HepG2 (cell line): Measurements from ENCODE around the gene SLC35B2. TPM values are rescaled to one million over a fixed set of nuclear protein-coding genes. Genes with fewer than 3 reads are reported as not detected.

Experiments used
- BORCS8-MEF2B ChIP-seq: sonication (generic); formaldehyde crosslinking; IDR thresholded peaks from 2 replicates; pipeline ENCODE4 v1.8.0; 2022; ENCODE audit warnings: mild to moderate bottlenecking, missing genetic modification reagents
- HMGXB3 ChIP-seq: sonication (generic); formaldehyde crosslinking; IDR thresholded peaks from 2 replicates; pipeline ENCODE4 v1.4.0; 2020; ENCODE audit warnings: missing genetic modification reagents, borderline replicate concordance
- HNF4A ChIP-seq: sonication (generic); formaldehyde crosslinking; IDR thresholded peaks from 2 replicates; pipeline ENCODE4 v1.4.0; 2020; ENCODE audit warnings: missing genetic modification reagents
- HNRNPL ChIP-seq: fragments of 200-400 bp; formaldehyde crosslinking; IDR thresholded peaks from 2 replicates; pipeline ENCODE4 v1.6.1; 2017; ENCODE audit warnings: mild to moderate bottlenecking, low read depth, low read length
- KDM2A ChIP-seq: sonication (generic); formaldehyde crosslinking; IDR thresholded peaks from 2 replicates; pipeline ENCODE4 v1.4.0; 2020; ENCODE audit warnings: low read depth, missing genetic modification reagents, borderline replicate concordance
- MEF2D ChIP-seq: sonication (generic); formaldehyde crosslinking; IDR thresholded peaks from 2 replicates; pipeline ENCODE4 v1.5.1; 2020; ENCODE audit warnings: mild to moderate bottlenecking, missing genetic modification reagents
- PCBP1 ChIP-seq: fragments of 200-400 bp; formaldehyde crosslinking; IDR thresholded peaks from 2 replicates; pipeline ENCODE4 v1.6.1; 2017; ENCODE audit warnings: mild to moderate bottlenecking, low read depth, low read length, borderline replicate concordance
- THAP9 ChIP-seq: sonication (generic); formaldehyde crosslinking; IDR thresholded peaks from 2 replicates; pipeline ENCODE4; 2020; ENCODE audit warnings: missing genetic modification reagents, mild to moderate bottlenecking, borderline replicate concordance
- XRCC5 ChIP-seq: fragments of 200-400 bp; formaldehyde crosslinking; optimal IDR thresholded peaks from 2 replicates; pipeline ENCODE3; 2017; ENCODE audit warnings: mild to moderate bottlenecking, low read length
- ZBTB3 ChIP-seq: sonication (generic); formaldehyde crosslinking; IDR thresholded peaks from 2 replicates; pipeline ENCODE4 v1.4.0; 2020; ENCODE audit warnings: low read depth, mild to moderate bottlenecking, moderate library complexity, missing genetic modification reagents, borderline replicate concordance
- ZFP36 ChIP-seq: fragments of 150-350 bp; IDR thresholded peaks from 2 replicates; pipeline ENCODE4 v1.6.1; 2018; ENCODE audit warnings: borderline replicate concordance, low read length, low read depth; ENCODE audit not compliant: partially characterized antibody
- ZNF280B ChIP-seq: sonication (generic); formaldehyde crosslinking; IDR thresholded peaks from 2 replicates; pipeline ENCODE4 v1.5.0; 2020; ENCODE audit warnings: missing genetic modification reagents, mild to moderate bottlenecking, borderline replicate concordance
- ZNF382 ChIP-seq: sonication (generic); formaldehyde crosslinking; IDR thresholded peaks from 2 replicates; pipeline ENCODE4 v1.5.0; 2020; ENCODE audit warnings: missing genetic modification reagents, mild to moderate bottlenecking, borderline replicate concordance
- ZNF558 ChIP-seq: sonication (generic); formaldehyde crosslinking; IDR thresholded peaks from 2 replicates; pipeline ENCODE4 v1.9.0; 2022; ENCODE audit warnings: mild to moderate bottlenecking, missing genetic modification reagents, borderline replicate concordance
- polyA plus RNA-seq, 8 experiments: library from polyadenylated mRNA; depleted of rRNA in 3 of 8; stranded (reverse) in 7 of 8; unstranded in 1 of 8; fragments of >200 nt; fragmentation: Illumina TruSeq in 4 of 8; extraction: Trizol in 4 of 8; gene quantifications; 2 replicates each; pipeline versions ENCODE4 v1.2.1 to v1.2.3, GENCODE V29; 2011 to 2016; ENCODE audit warnings: low read depth in 4 of 8, missing spikeins in 1 of 8, mixed read lengths in 1 of 8; ENCODE audit not compliant: insufficient read depth in 1 of 8
- total RNA-seq, 5 experiments: library from RNA; depleted of rRNA; stranded (reverse); fragments of >200 nt; fragmentation: Illumina TruSeq; extraction: Trizol; gene quantifications; 2 replicates each; pipeline ENCODE4 v1.2.3, GENCODE V29; 2016; ENCODE audit warnings: low read depth in 1 of 5
- TF ChIP-seq, protein P1 (sequence below): sonication (generic); formaldehyde crosslinking; IDR thresholded peaks from 2 replicates; pipeline ENCODE4 v1.8.1; 2023; ENCODE audit warnings: mild to moderate bottlenecking, missing genetic modification reagents

The SLC35B2 gene
- total and polyA plus RNA-seq, 2 of the 13 experiments (the other 11 are each of a cell fraction or from before 2014, with no cell fraction given) = 61.1 to 148 TPM

DNA sequence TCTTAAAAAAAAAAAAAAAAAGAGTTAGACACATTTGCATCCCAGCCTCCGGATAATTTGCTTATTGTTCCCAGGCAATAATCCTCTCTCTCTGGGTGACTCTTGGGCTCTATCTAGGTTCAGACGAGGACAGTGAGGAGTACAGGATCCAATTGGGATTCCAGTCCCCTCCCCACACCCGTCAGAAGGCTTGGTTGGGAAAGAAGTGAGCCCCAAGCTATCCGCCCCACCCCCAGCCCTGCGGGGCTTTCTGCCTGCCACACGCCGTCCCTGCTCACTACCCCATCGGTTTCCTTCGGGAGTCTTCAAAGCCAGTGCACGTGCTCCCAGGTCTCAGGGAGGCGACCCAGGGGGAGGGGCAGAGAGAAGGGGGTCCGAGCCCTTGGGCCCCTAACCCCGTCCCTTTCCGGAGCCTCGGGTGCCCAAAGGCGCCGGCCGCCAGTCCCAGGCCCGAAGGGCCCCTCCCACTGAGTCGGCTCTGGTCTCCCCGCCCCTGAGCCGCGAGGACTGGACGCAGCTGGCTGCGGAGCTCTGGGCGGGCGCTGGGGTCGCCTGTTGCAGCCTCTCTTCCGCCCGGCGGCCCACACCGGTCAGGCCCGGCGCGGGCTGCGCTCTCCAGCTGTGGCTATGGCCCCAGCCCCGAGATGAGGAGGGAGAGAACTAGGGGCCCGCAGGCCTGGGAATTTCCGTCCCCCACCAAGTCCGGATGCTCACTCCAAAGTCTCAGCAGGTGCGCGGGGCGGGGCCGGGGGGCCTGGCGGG lies 38.1 kb downstream of the SLC35B2 start (continued):
- TF ChIP-seq HMGXB3 (peak; percentile 75; the same call in 1 of the 2 replicates), HNF4A (no peak), ZNF558 (CRISPR knock-in tag) (no peak; the same call in 1 of the 2 replicates), ZNF382 (CRISPR knock-in tag) (no peak), HNRNPL (no peak), BORCS8-MEF2B (CRISPR knock-in tag) (0 out of 2 replicates have a peak, but pooled peaks have one; percentile 20), ZFP36 (no peak), PCBP1 (no peak), ZBTB3 (CRISPR knock-in tag) (no peak), XRCC5 (peak; percentile 44), KDM2A (peak; percentile 87), ZNF280B (CRISPR knock-in tag) (peak; percentile 74), THAP9 (CRISPR knock-in tag) (peak; percentile 69; the same call in 1 of the 2 replicates), MEF2D (no peak)
- TF ChIP-seq, protein P1, sequence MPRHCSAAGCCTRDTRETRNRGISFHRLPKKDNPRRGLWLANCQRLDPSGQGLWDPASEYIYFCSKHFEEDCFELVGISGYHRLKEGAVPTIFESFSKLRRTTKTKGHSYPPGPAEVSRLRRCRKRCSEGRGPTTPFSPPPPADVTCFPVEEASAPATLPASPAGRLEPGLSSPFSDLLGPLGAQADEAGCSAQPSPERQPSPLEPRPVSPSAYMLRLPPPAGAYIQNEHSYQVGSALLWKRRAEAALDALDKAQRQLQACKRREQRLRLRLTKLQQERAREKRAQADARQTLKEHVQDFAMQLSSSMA (CRISPR knock-in tag) = peak; percentile 66; the same call in 1 of the 2 replicates
